Thyroid gland (tissue), 4 donors: ENCODE results near the gene ABCA2. TPM values are rescaled to one million over a fixed set of nuclear protein-coding genes. Genes with fewer than 3 reads are reported as not detected.

Experiments
- DNase-seq, 2 donors: peaks; one replicate each; pipeline ENCODE4 v3.0.0-alpha.2; 2019
- H3K27ac ChIP-seq, 3 donors: fragments of 200-600 bp; sonication (generic); 1 replicate in 2 of 3; 2 replicates in 1 of 3; pipeline ENCODE4 v1.5.1; 2016 to 2019; ENCODE audit warnings: mild to moderate bottlenecking in 1 of 3, moderate library complexity in 1 of 3
- H3K27me3 ChIP-seq: fragments of 200-600 bp; sonication (generic); one replicate; pipeline ENCODE4 v1.5.1; 2019
- H3K36me3 ChIP-seq, 2 donors: fragments of 200-600 bp; sonication (generic); one replicate each; pipeline ENCODE4 v1.5.1; 2016 to 2019
- H3K4me1 ChIP-seq, 2 donors: fragments of 200-600 bp; sonication (generic); one replicate each; pipeline ENCODE4 v1.5.1; 2017 to 2019
- H3K4me3 ChIP-seq, 3 donors: fragments of 200-600 bp; sonication (generic); replicated peaks in 1 of 3; 1 replicate in 2 of 3; 2 replicates in 1 of 3; pipeline ENCODE4 v1.5.1; 2016; ENCODE audit warnings: mild to moderate bottlenecking in 1 of 3
- H3K9me3 ChIP-seq: fragments of 200-600 bp; sonication (generic); one replicate; pipeline ENCODE4 v1.5.1; 2017
- CTCF ChIP-seq, 6 experiments: fragments of 200-600 bp in 3 of 6; fragments of 450-650 bp in 3 of 6; sonication (generic) in 3 of 6; IDR thresholded peaks; one replicate each; pipeline ENCODE4 v1.5.1; 2016 to 2019; ENCODE audit warnings: antibody characterized with exemption in 6 of 6, mild to moderate bottlenecking in 2 of 6, inconsistent platforms in 1 of 6, moderate library complexity in 1 of 6
- POLR2A ChIP-seq, 2 donors: fragments of 450-650 bp; IDR thresholded peaks; one replicate each; pipeline ENCODE4 v1.6.1; 2017; ENCODE audit warnings: antibody characterized with exemption in 2 of 2, mild to moderate bottlenecking in 2 of 2, moderate library complexity in 1 of 2
- WGBS, 2 donors: methylation state at CpG; one replicate each; pipeline ENCODE4 v1.1.5; 2017; 5-methylcytosine and 5-hydroxymethylcytosine counted together
- intact Hi-C: fragments of 100-400 bp; cut with DNase I; formaldehyde crosslinking; loops from one replicate; pipeline ENCODE4 v1.15.1; 2023
- total RNA-seq, 4 donors: library from RNA; depleted of rRNA; stranded (reverse); fragments of >200 nt; gene quantifications; one replicate each; pipeline ENCODE4 v1.2.3, GENCODE V29; 2016

ABCA2 gene
- total RNA-seq, 4 donors from 2014 or later = 36.8 to 59.7 (median 50.2) TPM

- no peak overlapping the region for H3K4me3 ChIP-seq
- intact Hi-C loops = no loop called here
- H3K27ac ChIP-seq = no peak overlapping the region
- peaks cover 26 to 46% of the 10 kb centered on the region in 2 donors for H3K36me3 ChIP-seq
- TF ChIP-seq POLR2A (IDR thresholded peaks at IDR 0.05) = no peak
- no peak for TF ChIP-seq CTCF (IDR thresholded peaks at IDR 0.05)
- H3K27me3 ChIP-seq = no peaks in the 10 kb centered on the region
- DNase-seq = no peak
- no peaks in the 10 kb centered on the region for H3K4me1 ChIP-seq
- 96 to 97% methylated on average over 20 to 36 of the region's 36 CpGs for WGBS, 2 donors
- H3K9me3 ChIP-seq = no peaks in the 10 kb centered on the region
These were observed 13.1 kb downstream of the ABCA2 start for GRCh38 chr9:137014776-137015539.

DNA sequence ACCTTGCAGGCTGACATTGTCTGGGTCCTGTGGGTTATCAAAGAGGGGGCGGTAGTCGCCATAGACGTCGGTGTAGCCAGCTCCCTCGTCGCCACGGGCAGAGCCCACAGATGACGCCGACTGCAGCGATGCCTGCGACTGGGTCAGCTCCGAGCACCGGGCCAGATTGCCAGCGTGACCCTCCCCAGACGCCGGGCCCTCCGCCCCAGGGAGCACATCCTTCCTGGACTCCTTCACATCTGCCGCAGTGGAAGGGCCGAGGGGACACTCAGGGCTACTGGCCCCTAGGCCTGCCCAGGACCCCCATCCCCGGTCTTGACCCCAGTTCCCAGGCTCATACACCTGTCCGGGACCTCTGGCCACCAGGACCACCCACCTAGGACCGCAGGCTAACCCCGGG, 13.9 kb downstream of the ABCA2 start:
- DNase-seq = no peak
- H3K36me3 ChIP-seq = peaks cover 26 to 49% of the 10 kb centered on the region in 2 donors

GRCh38 chr9:137013571-137013940, 14.5 kb downstream of the ABCA2 start:
- Histone ChIP-seq H3K36me3 (peaks cover 26 to 49% of the 10 kb centered on the region in 2 donors), H3K4me3 (no peak overlapping the region), H3K27me3 (no peaks in the 10 kb centered on the region), H3K27ac (no peak overlapping the region), H3K4me1 (peaks cover 3 to 12% of the 10 kb centered on the region in 2 donors), H3K9me3 (no peaks in the 10 kb centered on the region)
- WGBS, 2 donors = 95 to 98% methylated on average over 11 to 16 of the region's 20 CpGs
- TF ChIP-seq POLR2A (IDR thresholded peaks at IDR 0.05) (no peak), CTCF (IDR thresholded peaks at IDR 0.05) (no peak)
- DNase-seq = no peak
- intact Hi-C loops = no loop called here

More for the DNA sequence above, 13.9 kb downstream of the ABCA2 start:
- H3K9me3 ChIP-seq = no peaks in the 10 kb centered on the region
- intact Hi-C loops = no loop called here
- no peaks in the 10 kb centered on the region for H3K27me3 ChIP-seq
- H3K4me3 ChIP-seq = no peak overlapping the region
- peaks cover 0 to 7% of the 10 kb centered on the region in 2 donors for H3K4me1 ChIP-seq
- TF ChIP-seq POLR2A (IDR thresholded peaks at IDR 0.05) (no peak), CTCF (IDR thresholded peaks at IDR 0.05) (no peak)
- no peak overlapping the region for H3K27ac ChIP-seq
- WGBS, 2 donors = 89 to 95% methylated on average over 8 to 16 of the region's 23 CpGs

- WGBS, 2 donors = 89 to 95% methylated on average over 38 to 44 of the region's 67 CpGs
- no peaks in the 10 kb centered on the region for H3K27me3 ChIP-seq
- no peak overlapping the region for H3K4me3 ChIP-seq
- intact Hi-C loops = no loop called here
- TF ChIP-seq CTCF (IDR thresholded peaks at IDR 0.05) (no peak), POLR2A (IDR thresholded peaks at IDR 0.05) (no peak)
- H3K27ac ChIP-seq = no peak overlapping the region
- no peak for DNase-seq
- H3K9me3 ChIP-seq = no peaks in the 10 kb centered on the region
- H3K4me1 ChIP-seq = peaks cover 10 to 18% of the 10 kb centered on the region in 2 donors
- H3K36me3 ChIP-seq = peaks cover 26 to 48% of the 10 kb centered on the region in 2 donors
These were observed 15.1 kb downstream of the ABCA2 start for GRCh38 chr9:137012694-137013570.
